Loucy (cell line): ENCODE data around the gene CACNA1C.

Experiments used
- CTCF ChIP-seq: fragments of 200-600 bp; sonication (generic); conservative IDR thresholded peaks from 2 replicates; pipeline ENCODE4 v1.5.1; 2014; ENCODE audit warnings: mild to moderate bottlenecking, antibody characterized with exemption, low read length
- EZH2phosphoT487 ChIP-seq: fragments of 200-600 bp; IDR thresholded peaks from 2 replicates; pipeline ENCODE4 v1.6.1; 2018; ENCODE audit warnings: antibody characterized with exemption, mild to moderate bottlenecking, moderate library complexity, borderline replicate concordance

- no peak for TF ChIP-seq CTCF
- no peak for TF ChIP-seq EZH2phosphoT487
These were observed 428.6 kb downstream of the CACNA1C start for GRCh38 chr12:2481346-2481745.
